Smooth muscle cell (in vitro differentiated cells): ENCODE measurements around the gene TNFRSF4. TPM values are rescaled to one million over a fixed set of nuclear protein-coding genes. Genes with fewer than 3 reads are reported as not detected.

Experiments
- DNase-seq: peaks from one replicate; lab custom pipeline; 2025; ENCODE audit not compliant: unreplicated experiment; lab: John Stamatoyannopoulos, UW
- H2AFZ ChIP-seq: fragments of 200-600 bp; sonication (generic); 2 replicates; pipeline ENCODE4 v1.6.0; 2016; ENCODE audit warnings: antibody characterized with exemption, low read depth, mild to moderate bottlenecking
- H3F3A ChIP-seq: fragments of 200-600 bp; sonication (generic); 2 replicates; pipeline ENCODE4 v1.6.0; 2017; ENCODE audit warnings: antibody characterized with exemption, low read depth
- H3K27ac ChIP-seq: fragments of 200-600 bp; sonication (generic); 2 replicates; pipeline ENCODE4 v1.5.1; 2016; ENCODE audit warnings: low read depth, mild to moderate bottlenecking
- H3K27me3 ChIP-seq: fragments of 200-600 bp; sonication (generic); 2 replicates; pipeline ENCODE4 v1.6.1; 2016; ENCODE audit warnings: low read depth, mild to moderate bottlenecking
- H3K36me3 ChIP-seq: fragments of 200-600 bp; sonication (generic); 2 replicates; pipeline ENCODE4 v1.5.1; 2016; ENCODE audit warnings: low read depth
- H3K4me1 ChIP-seq: fragments of 200-600 bp; sonication (generic); 2 replicates; pipeline ENCODE4 v1.5.1; 2016; ENCODE audit warnings: low read depth
- H3K4me2 ChIP-seq: fragments of 200-600 bp; sonication (generic); 2 replicates; pipeline ENCODE4 v1.6.0; 2016; ENCODE audit warnings: mild to moderate bottlenecking
- H3K4me3 ChIP-seq: fragments of 200-600 bp; sonication (generic); 2 replicates; pipeline ENCODE4 v1.5.1; 2016; ENCODE audit warnings: mild to moderate bottlenecking
- H3K79me2 ChIP-seq: fragments of 200-600 bp; sonication (generic); 2 replicates; pipeline ENCODE4 v1.6.0; 2016; ENCODE audit warnings: low read depth, mild to moderate bottlenecking
- H3K9ac ChIP-seq: fragments of 200-600 bp; sonication (generic); 2 replicates; pipeline ENCODE4 v1.6.0; 2016; ENCODE audit warnings: low read depth
- H3K9me3 ChIP-seq: fragments of 200-600 bp; sonication (generic); replicated peaks from 2 replicates; pipeline ENCODE4 v1.5.1; 2016; ENCODE audit warnings: low read depth
- H4K20me1 ChIP-seq: fragments of 200-600 bp; sonication (generic); 2 replicates; pipeline ENCODE4 v1.6.0; 2016; ENCODE audit warnings: low read depth
- WGBS: methylation state at CpG from one replicate; pipeline ENCODE4 v1.1.7; 2016; ENCODE audit warnings: low lambda C conversion rate; 5-methylcytosine and 5-hydroxymethylcytosine counted together
- polyA plus RNA-seq: library from polyadenylated mRNA; unstranded; fragments of >200 nt; fragmentation: Nextera tagmentation; extraction: Ambion mirVana; gene quantifications from 2 replicates; pipeline ENCODE4 v1.2.1, GENCODE V29; 2016
- total RNA-seq: library from RNA; depleted of rRNA; stranded (reverse); fragments of >200 nt; gene quantifications from 2 replicates; pipeline ENCODE4 v1.2.3, GENCODE V29; 2014
- TF ChIP-seq, protein P1 (sequence below): fragments of 200-600 bp; sonication (generic); IDR thresholded peaks from 2 replicates; pipeline ENCODE4 v1.5.1; 2017; ENCODE audit warnings: borderline replicate concordance, mild to moderate bottlenecking, antibody characterized with exemption; ENCODE audit not compliant: insufficient read depth, poor library complexity, severe bottlenecking

TNFRSF4 gene
- total and polyA plus RNA-seq, 2 experiments from 2014 or later, result not detected

DNA sequence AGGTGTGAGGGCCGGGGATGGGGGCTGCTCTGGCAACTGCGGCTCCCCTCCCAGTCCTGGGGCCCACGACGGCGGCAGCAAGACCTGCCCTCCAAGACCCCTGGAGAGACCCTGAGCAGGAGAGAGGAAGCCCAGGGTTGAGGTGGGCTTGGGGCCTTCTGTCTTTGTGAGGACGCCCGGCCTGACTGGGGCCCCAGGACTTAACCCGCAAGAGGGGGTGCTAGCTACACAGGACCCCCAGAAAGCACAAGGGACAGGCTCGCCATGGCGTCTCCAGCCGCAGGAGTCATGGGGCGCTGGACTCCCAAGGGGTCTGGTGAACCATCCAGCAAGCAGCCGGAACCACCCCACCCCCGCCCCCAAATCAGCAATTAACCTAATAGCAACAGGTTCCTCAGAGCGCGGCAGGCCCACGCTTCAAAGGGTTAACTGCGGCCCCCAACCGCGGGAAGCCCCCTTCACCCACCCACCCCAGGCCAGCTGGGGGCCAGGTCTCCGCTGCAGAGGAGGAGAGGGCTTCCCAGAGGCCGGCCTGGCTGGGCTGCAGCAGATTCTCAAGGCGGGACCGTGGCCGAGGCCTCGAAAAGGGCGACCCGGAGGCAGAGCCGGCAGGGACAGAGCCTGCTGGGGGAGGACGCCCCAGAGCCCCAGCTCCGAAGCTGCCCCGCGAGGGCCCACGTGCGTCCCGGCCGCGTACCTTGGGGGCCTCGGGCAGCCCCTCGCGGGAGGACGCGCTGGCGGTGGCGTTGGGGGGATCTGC, 32.0 kb upstream of the TNFRSF4 start:
- 56% methylated on average over 40 of the region's 45 CpGs for WGBS
- Histone ChIP-seq H3K27ac (no peak overlapping the region), H3K4me2 (peak overlapping the region; percentile 82), H3K79me2 (no peaks in the 10 kb centered on the region), H3K9me3 (no peaks in the 10 kb centered on the region), H3K4me1 (peaks cover 9% of the 10 kb centered on the region), H3K36me3 (no peaks in the 10 kb centered on the region), H3K4me3 (peak overlapping the region; percentile 25), H3K9ac (no peak overlapping the region), H3F3A (no peaks in the 10 kb centered on the region), H2AFZ (no peak overlapping the region), H4K20me1 (peaks cover 23% of the 10 kb centered on the region), H3K27me3 (no peaks in the 10 kb centered on the region)
- DNase-seq, result no peak
- TF ChIP-seq, protein P1, sequence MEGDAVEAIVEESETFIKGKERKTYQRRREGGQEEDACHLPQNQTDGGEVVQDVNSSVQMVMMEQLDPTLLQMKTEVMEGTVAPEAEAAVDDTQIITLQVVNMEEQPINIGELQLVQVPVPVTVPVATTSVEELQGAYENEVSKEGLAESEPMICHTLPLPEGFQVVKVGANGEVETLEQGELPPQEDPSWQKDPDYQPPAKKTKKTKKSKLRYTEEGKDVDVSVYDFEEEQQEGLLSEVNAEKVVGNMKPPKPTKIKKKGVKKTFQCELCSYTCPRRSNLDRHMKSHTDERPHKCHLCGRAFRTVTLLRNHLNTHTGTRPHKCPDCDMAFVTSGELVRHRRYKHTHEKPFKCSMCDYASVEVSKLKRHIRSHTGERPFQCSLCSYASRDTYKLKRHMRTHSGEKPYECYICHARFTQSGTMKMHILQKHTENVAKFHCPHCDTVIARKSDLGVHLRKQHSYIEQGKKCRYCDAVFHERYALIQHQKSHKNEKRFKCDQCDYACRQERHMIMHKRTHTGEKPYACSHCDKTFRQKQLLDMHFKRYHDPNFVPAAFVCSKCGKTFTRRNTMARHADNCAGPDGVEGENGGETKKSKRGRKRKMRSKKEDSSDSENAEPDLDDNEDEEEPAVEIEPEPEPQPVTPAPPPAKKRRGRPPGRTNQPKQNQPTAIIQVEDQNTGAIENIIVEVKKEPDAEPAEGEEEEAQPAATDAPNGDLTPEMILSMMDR, result no peak

DNA sequence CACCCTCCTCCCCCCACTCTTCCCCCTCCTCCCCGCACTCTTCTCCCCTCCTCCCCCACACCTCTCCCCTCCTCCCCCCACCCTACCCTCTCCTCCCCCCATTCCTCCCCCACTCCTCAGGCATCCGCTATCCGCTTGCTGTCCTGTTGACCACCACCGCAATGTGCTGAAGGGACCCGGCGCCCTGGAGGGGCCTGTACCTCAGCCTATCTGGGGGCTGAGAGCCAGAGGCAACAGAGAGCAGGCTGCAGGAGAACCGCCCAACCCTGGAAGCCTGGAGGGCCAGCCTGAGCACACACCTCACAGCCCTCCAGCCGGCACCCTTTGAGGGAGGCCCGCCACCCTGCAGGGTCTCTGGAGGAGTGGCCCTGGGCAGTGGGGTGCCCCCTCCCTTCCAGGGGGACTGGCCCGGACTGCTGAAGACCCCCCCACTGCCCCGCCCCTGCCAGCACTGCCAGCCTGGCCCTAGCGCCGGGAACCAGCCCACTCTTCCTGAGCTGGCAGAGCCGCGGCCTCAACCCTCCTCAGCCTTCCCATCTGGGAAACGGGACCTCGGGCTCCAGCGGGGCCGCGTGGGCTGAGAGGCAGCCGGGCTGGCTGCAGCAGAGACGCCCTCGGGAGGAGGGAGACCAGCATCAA, 31.3 kb upstream of the TNFRSF4 start:
- TF ChIP-seq, protein P1, result no peak
- 97% methylated on average over 18 of the region's 23 CpGs for WGBS
- no peak for DNase-seq

DNA sequence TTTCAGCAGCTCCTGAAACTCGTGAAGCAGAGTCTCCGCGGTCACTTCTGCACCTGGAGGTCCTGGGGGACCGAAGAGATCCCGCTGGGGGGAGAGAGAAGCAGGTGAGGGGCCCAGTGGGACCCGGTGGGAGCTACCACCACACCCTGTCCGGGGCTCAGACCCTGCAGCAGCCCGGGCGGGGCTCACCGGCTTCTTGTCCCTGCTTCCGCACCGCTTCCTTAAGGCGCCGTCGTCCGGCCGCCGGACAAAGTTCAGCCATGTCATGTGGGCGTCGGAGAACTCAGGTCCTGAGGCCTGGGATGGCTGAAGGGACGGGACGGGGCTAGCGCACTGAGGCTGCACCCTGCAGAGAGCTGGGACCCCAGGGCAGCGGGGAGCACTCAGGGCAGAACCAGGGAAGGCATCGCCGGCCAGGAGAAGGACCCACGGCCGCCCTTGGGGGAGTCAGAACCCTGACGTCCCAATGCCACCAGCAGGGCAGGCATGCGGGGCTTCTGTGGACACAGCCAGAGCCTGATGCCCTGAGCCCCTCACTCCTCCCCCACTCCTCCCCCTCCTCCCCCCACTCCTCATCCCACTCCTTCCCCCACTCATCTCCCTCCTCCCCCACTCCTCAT, 30.3 kb upstream of the TNFRSF4 start:
- Histone ChIP-seq H3K36me3 (no peaks in the 10 kb centered on the region), H3K4me3 (no peak overlapping the region), H3K27ac (no peak overlapping the region), H3F3A (no peaks in the 10 kb centered on the region), H3K9ac (no peak overlapping the region), H3K27me3 (no peaks in the 10 kb centered on the region), H3K79me2 (no peaks in the 10 kb centered on the region), H3K4me2 (no peak overlapping the region), H2AFZ (no peak overlapping the region), H3K4me1 (peaks cover 9% of the 10 kb centered on the region), H4K20me1 (peaks cover 17% of the 10 kb centered on the region), H3K9me3 (no peaks in the 10 kb centered on the region)
- TF ChIP-seq, protein P1, result no peak
- no peak for DNase-seq
- 93% methylated on average over 28 of the region's 30 CpGs for WGBS

More for the DNA sequence above, 31.3 kb upstream of the TNFRSF4 start:
- Histone ChIP-seq H4K20me1 (peaks cover 17% of the 10 kb centered on the region), H3K9me3 (no peaks in the 10 kb centered on the region), H3F3A (no peaks in the 10 kb centered on the region), H3K9ac (no peak overlapping the region), H3K27me3 (no peaks in the 10 kb centered on the region), H3K4me3 (no peak overlapping the region), H3K4me2 (no peak overlapping the region), H3K36me3 (no peaks in the 10 kb centered on the region), H2AFZ (no peak overlapping the region), H3K27ac (no peak overlapping the region), H3K79me2 (no peaks in the 10 kb centered on the region), H3K4me1 (peaks cover 9% of the 10 kb centered on the region)
